ENCODE data around the gene RERE.

The RERE gene

DNA sequence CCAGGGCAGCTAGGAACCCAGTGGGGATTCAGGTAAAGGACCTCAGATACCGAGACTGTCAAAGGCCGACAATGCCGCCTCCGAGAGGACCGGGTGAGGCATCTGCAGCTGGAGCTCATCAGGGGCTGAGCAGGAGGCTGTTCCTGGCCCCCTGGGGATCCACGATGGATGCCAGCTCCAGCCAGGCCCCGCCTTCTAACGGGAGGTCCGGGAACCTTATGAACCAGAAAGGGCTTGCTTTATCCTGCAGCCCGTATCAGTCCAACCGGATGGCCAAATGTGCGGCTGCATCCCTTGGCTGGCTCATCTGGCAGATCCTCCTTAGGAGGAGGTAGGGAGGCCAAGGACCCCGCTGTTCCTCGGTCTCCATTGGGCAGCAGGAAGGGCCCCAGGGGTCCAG lies 467.5 kb downstream of the RERE start:
- no peak overlapping the region for H3K4me3 ChIP-seq (ENCODE audit: control insufficient read depth, low read depth, low read length)
- TF ChIP-seq, protein P1, sequence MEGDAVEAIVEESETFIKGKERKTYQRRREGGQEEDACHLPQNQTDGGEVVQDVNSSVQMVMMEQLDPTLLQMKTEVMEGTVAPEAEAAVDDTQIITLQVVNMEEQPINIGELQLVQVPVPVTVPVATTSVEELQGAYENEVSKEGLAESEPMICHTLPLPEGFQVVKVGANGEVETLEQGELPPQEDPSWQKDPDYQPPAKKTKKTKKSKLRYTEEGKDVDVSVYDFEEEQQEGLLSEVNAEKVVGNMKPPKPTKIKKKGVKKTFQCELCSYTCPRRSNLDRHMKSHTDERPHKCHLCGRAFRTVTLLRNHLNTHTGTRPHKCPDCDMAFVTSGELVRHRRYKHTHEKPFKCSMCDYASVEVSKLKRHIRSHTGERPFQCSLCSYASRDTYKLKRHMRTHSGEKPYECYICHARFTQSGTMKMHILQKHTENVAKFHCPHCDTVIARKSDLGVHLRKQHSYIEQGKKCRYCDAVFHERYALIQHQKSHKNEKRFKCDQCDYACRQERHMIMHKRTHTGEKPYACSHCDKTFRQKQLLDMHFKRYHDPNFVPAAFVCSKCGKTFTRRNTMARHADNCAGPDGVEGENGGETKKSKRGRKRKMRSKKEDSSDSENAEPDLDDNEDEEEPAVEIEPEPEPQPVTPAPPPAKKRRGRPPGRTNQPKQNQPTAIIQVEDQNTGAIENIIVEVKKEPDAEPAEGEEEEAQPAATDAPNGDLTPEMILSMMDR (conservative IDR thresholded peaks at IDR 0.05; ENCODE audit: control insufficient read depth, insufficient read depth, low read depth, low read length): no peak
- DNase-seq (ENCODE audit: low read depth): peak; percentile 77

DNA sequence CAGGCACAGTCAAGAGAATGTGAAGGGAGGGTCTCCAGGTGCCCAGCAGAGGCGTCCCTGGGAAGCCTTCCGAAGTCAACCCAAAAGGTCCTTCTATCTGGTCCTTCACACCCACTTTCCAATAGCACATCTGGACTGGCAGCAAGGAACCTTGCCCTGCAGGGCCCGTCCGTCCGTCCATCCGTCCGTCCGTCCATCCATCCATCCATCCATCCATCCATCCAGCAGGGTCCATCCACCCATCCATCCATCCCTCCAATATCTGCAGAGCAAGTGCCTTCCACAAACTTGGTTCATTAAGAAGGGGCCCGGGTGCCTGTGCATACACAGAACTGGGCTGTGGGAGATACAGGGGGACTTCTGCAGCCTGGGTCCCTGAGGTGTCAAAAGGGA lies 468.0 kb downstream of the RERE start:
- H3K4me3 ChIP-seq (ENCODE audit: control insufficient read depth, low read depth, low read length): no peak overlapping the region
- DNase-seq (ENCODE audit: low read depth): no peak
- TF ChIP-seq, protein P1 (conservative IDR thresholded peaks at IDR 0.05; ENCODE audit: control insufficient read depth, insufficient read depth, low read depth, low read length): no peak

DNA sequence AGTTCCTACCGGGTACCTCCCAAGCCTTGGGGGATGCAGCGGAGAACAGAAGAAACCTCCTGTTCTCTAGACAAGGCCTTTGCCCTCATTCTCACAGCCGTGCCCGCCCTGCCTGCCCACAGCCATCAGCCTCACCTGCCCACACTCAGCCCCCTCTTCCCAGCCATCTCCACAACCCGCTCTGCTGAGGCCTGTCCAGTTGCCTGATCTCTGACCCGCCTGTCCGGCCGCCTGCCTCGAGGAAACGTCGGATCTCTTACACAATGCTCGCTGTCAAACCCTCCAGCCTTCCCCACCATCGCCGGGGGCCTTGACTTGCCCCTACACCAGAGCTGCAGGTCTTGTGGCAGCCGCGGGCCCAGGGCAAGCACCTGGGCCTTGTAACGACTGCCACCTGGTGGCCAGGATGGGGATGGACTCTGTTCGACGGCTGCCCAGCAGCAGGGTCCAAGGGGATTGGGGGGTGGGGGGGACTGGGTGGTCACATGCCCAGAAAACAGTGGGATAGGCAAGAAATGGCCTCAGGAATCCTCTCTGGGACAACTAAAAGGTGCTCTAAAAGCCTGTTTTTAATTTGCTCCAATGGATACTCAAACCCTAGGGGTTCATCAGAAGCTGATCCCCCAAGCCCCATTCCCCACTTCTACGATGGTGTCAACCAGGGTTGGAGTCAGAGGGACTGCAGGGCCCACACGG lies 468.5 kb downstream of the RERE start:
- DNase-seq (ENCODE audit: low read depth): peak; percentile 60
- TF ChIP-seq, protein P1 (conservative IDR thresholded peaks at IDR 0.05; ENCODE audit: control insufficient read depth, insufficient read depth, low read depth, low read length): peak; percentile 67
- no peak overlapping the region for H3K4me3 ChIP-seq (ENCODE audit: control insufficient read depth, low read depth, low read length)

DNA sequence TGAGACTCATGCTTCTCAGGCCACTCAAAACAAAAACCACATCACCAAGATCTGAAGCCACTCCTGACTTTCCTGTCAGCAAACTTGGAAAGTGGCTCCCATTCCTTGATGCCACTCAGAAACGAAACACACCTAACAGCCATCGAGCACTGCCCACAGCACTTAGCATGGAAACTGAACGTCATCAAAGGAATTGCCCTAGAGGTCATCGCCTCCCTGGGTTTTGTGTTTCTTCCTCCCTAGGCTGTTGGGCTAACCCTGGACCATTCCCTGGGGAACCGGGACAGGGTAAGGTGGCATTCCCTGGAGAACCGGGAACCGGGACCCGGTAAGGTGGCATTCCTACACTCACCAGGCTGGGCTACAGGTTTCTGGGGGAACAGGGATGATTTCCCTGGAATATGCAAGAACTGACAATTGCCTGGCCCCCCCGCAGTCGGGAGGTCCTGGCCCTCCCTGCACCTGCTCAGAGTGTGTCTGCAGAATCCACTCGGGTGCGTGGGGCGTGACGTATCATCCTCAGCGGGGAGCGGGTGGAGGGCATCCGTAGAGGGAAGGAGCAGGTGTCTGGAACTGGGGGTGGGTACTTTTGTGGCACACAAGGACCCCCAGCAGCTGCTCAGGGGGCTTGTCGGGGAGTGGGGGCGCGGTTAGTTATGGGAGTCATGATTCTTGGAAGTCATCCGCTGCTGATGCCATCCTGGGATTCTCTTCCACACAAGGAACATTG lies 469.2 kb downstream of the RERE start:
- DNase-seq (ENCODE audit: low read depth): no peak
- TF ChIP-seq, protein P1 (conservative IDR thresholded peaks at IDR 0.05; ENCODE audit: control insufficient read depth, insufficient read depth, low read depth, low read length): no peak
- H3K4me3 ChIP-seq (ENCODE audit: control insufficient read depth, low read depth, low read length): no peak overlapping the region

DNA sequence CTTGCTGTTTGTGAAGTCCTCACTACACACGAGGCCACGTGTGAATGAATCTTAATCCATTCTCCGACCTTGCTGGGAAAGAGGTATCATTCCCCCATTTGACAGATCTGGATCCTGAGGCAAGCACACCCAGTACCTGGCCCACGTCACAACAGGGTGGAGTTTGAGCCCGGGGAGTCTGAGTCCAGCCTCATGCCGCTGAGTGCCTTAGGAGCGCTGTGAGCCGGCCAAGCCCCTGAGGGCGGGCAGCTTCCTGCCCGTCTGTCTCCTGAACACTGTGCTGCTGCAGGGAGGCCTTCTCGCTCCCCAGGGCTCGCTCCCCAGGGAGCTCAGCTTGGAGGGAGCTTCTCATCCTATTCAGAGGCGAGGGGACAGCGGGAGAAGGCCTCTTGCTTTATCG lies 469.8 kb downstream of the RERE start:
- H3K4me3 ChIP-seq (ENCODE audit: control insufficient read depth, low read depth, low read length): no peak overlapping the region

DNA sequence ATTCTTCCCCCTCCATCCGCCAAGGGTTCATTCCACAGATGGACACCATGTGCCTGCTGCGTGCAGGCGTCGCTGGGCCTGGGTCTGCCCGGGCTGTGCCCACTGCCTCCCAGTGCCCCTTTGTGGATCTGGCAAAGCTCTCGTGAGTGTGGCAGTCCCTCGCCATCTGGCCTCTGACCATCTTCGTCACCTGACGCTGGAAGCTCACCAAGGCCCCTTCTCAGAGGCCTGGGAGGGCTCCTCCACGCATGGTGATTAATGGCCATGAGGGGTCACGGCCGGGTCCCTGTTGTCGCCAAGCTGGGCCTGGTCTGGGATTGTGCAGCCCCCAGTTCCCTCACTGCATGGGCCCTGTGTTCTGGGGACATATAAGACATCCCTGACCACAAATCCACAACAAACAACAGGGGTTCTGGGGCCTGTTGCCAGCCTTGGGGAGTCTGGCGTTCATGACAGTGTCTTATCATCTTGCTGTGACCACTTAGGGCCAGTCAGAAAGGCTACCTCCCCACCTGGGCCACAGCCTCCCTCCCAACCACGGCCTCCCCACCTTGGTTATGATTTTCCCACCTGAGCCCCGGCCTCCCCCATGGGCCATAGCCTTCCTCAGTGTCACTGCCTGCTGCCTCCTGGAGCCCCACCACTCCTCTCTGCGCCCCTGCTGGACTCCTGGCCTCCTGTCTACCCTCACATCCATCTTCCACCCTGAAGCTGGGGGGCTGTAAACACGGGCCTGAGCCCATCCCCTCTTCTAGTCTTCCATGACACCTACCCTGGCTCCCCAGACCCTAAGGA lies 471.6 kb downstream of the RERE start:
- TF ChIP-seq, protein P1 (conservative IDR thresholded peaks at IDR 0.05; ENCODE audit: control insufficient read depth, insufficient read depth, low read depth, low read length): no peak

More for the DNA sequence above, 469.8 kb downstream of the RERE start:
- DNase-seq (ENCODE audit: low read depth): no peak
- TF ChIP-seq, protein P1 (conservative IDR thresholded peaks at IDR 0.05; ENCODE audit: control insufficient read depth, insufficient read depth, low read depth, low read length): no peak

More for the DNA sequence above, 471.6 kb downstream of the RERE start:
- no peak overlapping the region for H3K4me3 ChIP-seq (ENCODE audit: control insufficient read depth, low read depth, low read length)
- DNase-seq (ENCODE audit: low read depth): no peak
